ENCODE results near the gene NPAS1.

NPAS1 gene

GRCh38 chr19:47001584-47001983 is 18.1 kb upstream of the NPAS1 start:
- DNase-seq (ENCODE audit: low read depth), result no peak
- TF ChIP-seq CTCF (conservative IDR thresholded peaks at IDR 0.05; ENCODE audit: low read depth, low read length), result no peak
- no peak overlapping the region for H3K4me3 ChIP-seq (ENCODE audit: low read length)

- DNase-seq (ENCODE audit: low read depth), result no peak
- peak; percentile 19 for TF ChIP-seq CTCF (conservative IDR thresholded peaks at IDR 0.05; ENCODE audit: low read depth, low read length)
- no peak overlapping the region for H3K4me3 ChIP-seq (ENCODE audit: low read length)
These were observed 17.4 kb upstream of the NPAS1 start for GRCh38 chr19:47002106-47002766.

GRCh38 chr19:47002853-47003610 is 16.6 kb upstream of the NPAS1 start:
- no peak for DNase-seq (ENCODE audit: low read depth)

GRCh38 chr19:47003611-47004465 is 15.8 kb upstream of the NPAS1 start:
- peak overlapping the region; percentile 4 for H3K4me3 ChIP-seq (ENCODE audit: low read length)
- TF ChIP-seq CTCF (conservative IDR thresholded peaks at IDR 0.05; ENCODE audit: low read depth, low read length), result no peak
- DNase-seq (ENCODE audit: low read depth), result no peak

More at GRCh38 chr19:47002853-47003610, 16.6 kb upstream of the NPAS1 start:
- no peak for TF ChIP-seq CTCF (conservative IDR thresholded peaks at IDR 0.05; ENCODE audit: low read depth, low read length)
- no peak overlapping the region for H3K4me3 ChIP-seq (ENCODE audit: low read length)

- no peak for DNase-seq (ENCODE audit: low read depth)
- H3K4me3 ChIP-seq (ENCODE audit: low read length), result no peak overlapping the region
- no peak for TF ChIP-seq CTCF (conservative IDR thresholded peaks at IDR 0.05; ENCODE audit: low read depth, low read length)
These were observed 14.4 kb upstream of the NPAS1 start for GRCh38 chr19:47005164-47005641.

GRCh38 chr19:47005873-47006272 is 13.8 kb upstream of the NPAS1 start:
- no peak for TF ChIP-seq CTCF (conservative IDR thresholded peaks at IDR 0.05; ENCODE audit: low read depth, low read length)
- no peak for DNase-seq (ENCODE audit: low read depth)
- H3K4me3 ChIP-seq (ENCODE audit: low read length), result no peak overlapping the region
